ENCODE results near the gene SPARCL1.

Gene SPARCL1

GRCh38 chr4:87541956-87542709 is 13.0 kb upstream of the SPARCL1 start:
- Histone ChIP-seq H3K27me3 (ENCODE audit: insufficient read depth, low read length) (no peaks in the 10 kb centered on the region), H3K4me3 (ENCODE audit: low read depth, low read length) (no peak overlapping the region), H3K79me2 (ENCODE audit: control insufficient read depth, insufficient read depth, low read length, unreplicated experiment) (no peaks in the 10 kb centered on the region), H3K4me1 (ENCODE audit: control insufficient read depth, insufficient read depth, low read length, unreplicated experiment) (no peaks in the 10 kb centered on the region), H3K27ac (ENCODE audit: low read depth, low read length) (no peak overlapping the region), H2AFZ (ENCODE audit: low read length, unreplicated experiment) (no peak overlapping the region), H3K36me3 (ENCODE audit: insufficient read depth, low read length) (no peaks in the 10 kb centered on the region)

- Histone ChIP-seq H3K4me1 (ENCODE audit: control insufficient read depth, insufficient read depth, low read length, unreplicated experiment) (no peaks in the 10 kb centered on the region), H3K79me2 (ENCODE audit: control insufficient read depth, insufficient read depth, low read length, unreplicated experiment) (no peaks in the 10 kb centered on the region), H3K27me3 (ENCODE audit: insufficient read depth, low read length) (no peaks in the 10 kb centered on the region), H2AFZ (ENCODE audit: low read length, unreplicated experiment) (no peak overlapping the region), H3K27ac (ENCODE audit: low read depth, low read length) (no peak overlapping the region), H3K36me3 (ENCODE audit: insufficient read depth, low read length) (no peaks in the 10 kb centered on the region), H3K4me3 (ENCODE audit: low read depth, low read length) (no peak overlapping the region)
Measured at GRCh38 chr4:87541521-87541920, 12.3 kb upstream of the SPARCL1 start.

GRCh38 chr4:87540146-87541058 is 11.2 kb upstream of the SPARCL1 start:
- Histone ChIP-seq H3K27me3 (ENCODE audit: insufficient read depth, low read length) (no peaks in the 10 kb centered on the region), H3K4me3 (ENCODE audit: low read depth, low read length) (no peak overlapping the region), H3K4me1 (ENCODE audit: control insufficient read depth, insufficient read depth, low read length, unreplicated experiment) (no peaks in the 10 kb centered on the region), H3K36me3 (ENCODE audit: insufficient read depth, low read length) (no peaks in the 10 kb centered on the region), H2AFZ (ENCODE audit: low read length, unreplicated experiment) (no peak overlapping the region), H3K27ac (ENCODE audit: low read depth, low read length) (no peak overlapping the region), H3K79me2 (ENCODE audit: control insufficient read depth, insufficient read depth, low read length, unreplicated experiment) (no peaks in the 10 kb centered on the region)

GRCh38 chr4:87532907-87533306 is 3.7 kb upstream of the SPARCL1 start:
- Histone ChIP-seq H3K79me2 (ENCODE audit: control insufficient read depth, insufficient read depth, low read length, unreplicated experiment) (no peaks in the 10 kb centered on the region), H3K27me3 (ENCODE audit: insufficient read depth, low read length) (no peaks in the 10 kb centered on the region), H3K4me3 (ENCODE audit: low read depth, low read length) (no peak overlapping the region), H3K36me3 (ENCODE audit: insufficient read depth, low read length) (no peaks in the 10 kb centered on the region), H3K27ac (ENCODE audit: low read depth, low read length) (no peak overlapping the region), H2AFZ (ENCODE audit: low read length, unreplicated experiment) (no peak overlapping the region), H3K4me1 (ENCODE audit: control insufficient read depth, insufficient read depth, low read length, unreplicated experiment) (peaks cover 5% of the 10 kb centered on the region)

GRCh38 chr4:87532109-87532508 is 2.9 kb upstream of the SPARCL1 start:
- Histone ChIP-seq H3K4me1 (ENCODE audit: control insufficient read depth, insufficient read depth, low read length, unreplicated experiment) (peaks cover 5% of the 10 kb centered on the region), H3K27me3 (ENCODE audit: insufficient read depth, low read length) (no peaks in the 10 kb centered on the region), H3K79me2 (ENCODE audit: control insufficient read depth, insufficient read depth, low read length, unreplicated experiment) (no peaks in the 10 kb centered on the region), H3K27ac (ENCODE audit: low read depth, low read length) (no peak overlapping the region), H3K36me3 (ENCODE audit: insufficient read depth, low read length) (no peaks in the 10 kb centered on the region), H3K4me3 (ENCODE audit: low read depth, low read length) (no peak overlapping the region), H2AFZ (ENCODE audit: low read length, unreplicated experiment) (no peak overlapping the region)

- no peak overlapping the region for H3K4me3 ChIP-seq (ENCODE audit: low read depth, low read length)
- H3K27me3 ChIP-seq (ENCODE audit: insufficient read depth, low read length) = no peaks in the 10 kb centered on the region
- H2AFZ ChIP-seq (ENCODE audit: low read length, unreplicated experiment) = peak overlapping the region; percentile 2
- H3K79me2 ChIP-seq (ENCODE audit: control insufficient read depth, insufficient read depth, low read length, unreplicated experiment) = no peaks in the 10 kb centered on the region
- no peaks in the 10 kb centered on the region for H3K36me3 ChIP-seq (ENCODE audit: insufficient read depth, low read length)
- peaks cover 5% of the 10 kb centered on the region for H3K4me1 ChIP-seq (ENCODE audit: control insufficient read depth, insufficient read depth, low read length, unreplicated experiment)
- no peak overlapping the region for H3K27ac ChIP-seq (ENCODE audit: low read depth, low read length)
Measured at GRCh38 chr4:87531621-87532020, 2.4 kb upstream of the SPARCL1 start.

- no peaks in the 10 kb centered on the region for H3K27me3 ChIP-seq (ENCODE audit: insufficient read depth, low read length)
- H3K79me2 ChIP-seq (ENCODE audit: control insufficient read depth, insufficient read depth, low read length, unreplicated experiment) = no peaks in the 10 kb centered on the region
- H3K4me1 ChIP-seq (ENCODE audit: control insufficient read depth, insufficient read depth, low read length, unreplicated experiment) = peaks cover 5% of the 10 kb centered on the region
- H3K4me3 ChIP-seq (ENCODE audit: low read depth, low read length) = no peak overlapping the region
- H3K27ac ChIP-seq (ENCODE audit: low read depth, low read length) = no peak overlapping the region
- H3K36me3 ChIP-seq (ENCODE audit: insufficient read depth, low read length) = no peaks in the 10 kb centered on the region
- peak overlapping the region; percentile 48 for H2AFZ ChIP-seq (ENCODE audit: low read length, unreplicated experiment)
Measured at GRCh38 chr4:87530868-87531267, 1.7 kb upstream of the SPARCL1 start.

GRCh38 chr4:87530229-87530628 is 1.1 kb upstream of the SPARCL1 start:
- H3K4me1 ChIP-seq (ENCODE audit: control insufficient read depth, insufficient read depth, low read length, unreplicated experiment) = peaks cover 5% of the 10 kb centered on the region
- no peaks in the 10 kb centered on the region for H3K27me3 ChIP-seq (ENCODE audit: insufficient read depth, low read length)
- no peaks in the 10 kb centered on the region for H3K79me2 ChIP-seq (ENCODE audit: control insufficient read depth, insufficient read depth, low read length, unreplicated experiment)
- no peak overlapping the region for H3K4me3 ChIP-seq (ENCODE audit: low read depth, low read length)
- H3K36me3 ChIP-seq (ENCODE audit: insufficient read depth, low read length) = no peaks in the 10 kb centered on the region
- H3K27ac ChIP-seq (ENCODE audit: low read depth, low read length) = no peak overlapping the region
- H2AFZ ChIP-seq (ENCODE audit: low read length, unreplicated experiment) = no peak overlapping the region

- H3K4me1 ChIP-seq (ENCODE audit: control insufficient read depth, insufficient read depth, low read length, unreplicated experiment) = peaks cover 5% of the 10 kb centered on the region
- H3K79me2 ChIP-seq (ENCODE audit: control insufficient read depth, insufficient read depth, low read length, unreplicated experiment) = no peaks in the 10 kb centered on the region
- H3K27me3 ChIP-seq (ENCODE audit: insufficient read depth, low read length) = no peaks in the 10 kb centered on the region
- no peak overlapping the region for H3K27ac ChIP-seq (ENCODE audit: low read depth, low read length)
- H2AFZ ChIP-seq (ENCODE audit: low read length, unreplicated experiment) = no peak overlapping the region
- no peaks in the 10 kb centered on the region for H3K36me3 ChIP-seq (ENCODE audit: insufficient read depth, low read length)
- H3K4me3 ChIP-seq (ENCODE audit: low read depth, low read length) = no peak overlapping the region
Measured at GRCh38 chr4:87527431-87528220, 1.6 kb downstream of the SPARCL1 start.

- no peaks in the 10 kb centered on the region for H3K36me3 ChIP-seq (ENCODE audit: insufficient read depth, low read length)
- H2AFZ ChIP-seq (ENCODE audit: low read length, unreplicated experiment) = no peak overlapping the region
- peaks cover 8% of the 10 kb centered on the region for H3K4me1 ChIP-seq (ENCODE audit: control insufficient read depth, insufficient read depth, low read length, unreplicated experiment)
- no peaks in the 10 kb centered on the region for H3K79me2 ChIP-seq (ENCODE audit: control insufficient read depth, insufficient read depth, low read length, unreplicated experiment)
- H3K27me3 ChIP-seq (ENCODE audit: insufficient read depth, low read length) = no peaks in the 10 kb centered on the region
- H3K4me3 ChIP-seq (ENCODE audit: low read depth, low read length) = no peak overlapping the region
- no peak overlapping the region for H3K27ac ChIP-seq (ENCODE audit: low read depth, low read length)
Measured at GRCh38 chr4:87525636-87526295, 3.4 kb downstream of the SPARCL1 start.
